Panc1 (cell line): ENCODE measurements around the gene KCNT1. TPM values are rescaled to one million over a fixed set of nuclear protein-coding genes. Genes with fewer than 3 reads are reported as not detected.

Source experiments
- ATAC-seq: fragments of 200-7000 bp; cut with Tn5 transposase; 2 replicates; pipeline ENCODE4 v1.9.1; 2020; ENCODE audit warnings: mild to moderate bottlenecking, moderate library complexity
- BruUV-seq: library from RNA; stranded (reverse); fragments of 400-500 nt; replicated peaks from 2 replicates; lab custom pipeline; 2021; lab: Mats Ljungman, UMichigan
- CTCF ChIA-PET: fragments of 300-600 bp; sonication (Branson Sonifier 250); formaldehyde crosslinking; loops from one replicate; lab custom pipeline; 2022; ENCODE audit warnings: antibody characterized with exemption; lab: Charles Lee
- POLR2A ChIA-PET: fragments of 300-600 bp; sonication (Branson Sonifier 250); formaldehyde crosslinking; loops from one replicate; lab custom pipeline; 2022; ENCODE audit warnings: antibody characterized with exemption; lab: Charles Lee
- DNase-seq: peaks from one replicate; pipeline ENCODE4 v3.0.0-alpha.2; 2010; ENCODE audit warnings: low read depth, low spot score
- H3K27ac ChIP-seq: 2 replicates; pipeline ENCODE4 v1.5.1; 2011; ENCODE audit warnings: mild to moderate bottlenecking, low read length, inconsistent platforms
- H3K27me3 ChIP-seq: fragments of 200-500 bp; sonication (Bioruptor generic); 2 replicates; pipeline ENCODE4 v1.6.0; 2014; ENCODE audit warnings: low read length, inconsistent platforms; ENCODE audit not compliant: control insufficient read depth, insufficient read depth
- H3K36me3 ChIP-seq: fragments of 200-500 bp; sonication (Bioruptor generic); 2 replicates; pipeline ENCODE4 v1.5.1; 2014; ENCODE audit warnings: inconsistent platforms, mild to moderate bottlenecking, low read length, moderate library complexity; ENCODE audit not compliant: control insufficient read depth, insufficient read depth
- H3K4me1 ChIP-seq: 2 replicates; pipeline ENCODE4 v1.5.1; 2011; ENCODE audit warnings: inconsistent platforms, mild to moderate bottlenecking, low read length, moderate library complexity; ENCODE audit not compliant: control insufficient read depth, insufficient read depth
- H3K4me3 ChIP-seq, 2 experiments: 2 replicates each; pipeline ENCODE4 v1.5.1; 2011 to 2012; ENCODE audit warnings: low read depth in 2 of 2, low read length in 2 of 2, mild to moderate bottlenecking in 2 of 2, inconsistent platforms in 1 of 2, moderate library complexity in 1 of 2
- H3K9me3 ChIP-seq: fragments of 200-500 bp; sonication (Bioruptor generic); 2 replicates; pipeline ENCODE4 v1.5.1; 2014; ENCODE audit warnings: low read depth, mild to moderate bottlenecking, inconsistent platforms, low read length, moderate library complexity; ENCODE audit not compliant: control insufficient read depth, insufficient read depth
- POLR2AphosphoS5 ChIP-seq: IDR thresholded peaks from 2 replicates; pipeline ENCODE4 v1.6.1; 2012; ENCODE audit warnings: mild to moderate bottlenecking, low read depth, low read length, moderate library complexity
- SIN3A ChIP-seq: IDR thresholded peaks from 2 replicates; pipeline ENCODE4 v1.6.1; 2012; ENCODE audit warnings: low read depth, mild to moderate bottlenecking, low read length, moderate library complexity, borderline replicate concordance; ENCODE audit not compliant: insufficient read depth
- TCF7L2 ChIP-seq: IDR thresholded peaks from 2 replicates; pipeline ENCODE4 v1.6.1; 2011; ENCODE audit warnings: mild to moderate bottlenecking, low read depth, low read length, inconsistent platforms
- in situ Hi-C: cut with HindIII; loops from 2 replicates; pipeline ENCODE4 v1.10.0; 2016; ENCODE audit warnings: low sequenced_read_pairs, low pct_unique_long_range_greater_than_20kb
- intact Hi-C: fragments of 100-400 bp; cut with micrococcal nuclease; formaldehyde crosslinking; loops from one replicate; pipeline ENCODE4 v1.10.0; 2022; ENCODE audit not compliant: unreplicated experiment
- total RNA-seq: library from RNA; stranded (reverse); gene quantifications from one replicate; pipeline ENCODE4 v1.2.1, GENCODE V29; 2021; ENCODE audit not compliant: unreplicated experiment
- TF ChIP-seq, protein P1 (sequence below), 2 experiments: IDR thresholded peaks; 2 replicates each; pipeline ENCODE4 v1.6.1; 2011 to 2012; ENCODE audit warnings: low read depth in 2 of 2, control low read depth in 1 of 2, low read length in 1 of 2, mild to moderate bottlenecking in 1 of 2, moderate library complexity in 1 of 2; ENCODE audit not compliant: insufficient read depth in 1 of 2
- TF ChIP-seq, protein P2 (sequence below): fragments of 450-650 bp; IDR thresholded peaks from 2 replicates; pipeline ENCODE4 v1.5.1; 2017; ENCODE audit warnings: mild to moderate bottlenecking

The KCNT1 gene
- total RNA-seq, 1 experiment from 2014 or later, result not detected

DNA sequence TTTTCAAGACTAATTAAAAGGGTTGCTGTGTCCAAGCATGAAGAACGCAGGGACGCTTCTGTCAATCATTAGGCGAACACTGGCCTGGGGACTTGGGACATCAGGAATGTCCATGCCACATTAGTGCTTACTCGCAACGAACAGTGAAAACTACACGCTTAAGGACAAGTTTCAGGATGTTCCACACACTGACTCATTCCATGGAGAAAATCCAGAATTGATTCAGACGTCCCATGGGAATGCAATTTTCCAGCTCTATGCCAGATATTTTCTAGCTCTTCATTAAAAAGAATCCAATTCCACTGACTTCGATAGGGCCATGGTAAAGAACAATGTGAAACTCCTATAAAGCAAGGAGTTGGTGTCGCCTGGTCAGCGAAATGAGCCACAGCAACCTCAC is 107.2 kb downstream of the KCNT1 start:
- H3K27ac ChIP-seq, result no peak overlapping the region
- H3K4me3 ChIP-seq, result no peak overlapping the region
- H3K9me3 ChIP-seq, result no peaks in the 10 kb centered on the region
- BruUV-seq, result no TSS peak
- intact Hi-C loops, result no loop called here
- ChIA-PET POLR2A (no interaction called here), CTCF (no interaction called here)
- H3K36me3 ChIP-seq, result no peaks in the 10 kb centered on the region
- no peaks in the 10 kb centered on the region for H3K27me3 ChIP-seq
- TF ChIP-seq TCF7L2 (no peak), SIN3A (no peak), POLR2AphosphoS5 (no peak)
- TF ChIP-seq, protein P1, sequence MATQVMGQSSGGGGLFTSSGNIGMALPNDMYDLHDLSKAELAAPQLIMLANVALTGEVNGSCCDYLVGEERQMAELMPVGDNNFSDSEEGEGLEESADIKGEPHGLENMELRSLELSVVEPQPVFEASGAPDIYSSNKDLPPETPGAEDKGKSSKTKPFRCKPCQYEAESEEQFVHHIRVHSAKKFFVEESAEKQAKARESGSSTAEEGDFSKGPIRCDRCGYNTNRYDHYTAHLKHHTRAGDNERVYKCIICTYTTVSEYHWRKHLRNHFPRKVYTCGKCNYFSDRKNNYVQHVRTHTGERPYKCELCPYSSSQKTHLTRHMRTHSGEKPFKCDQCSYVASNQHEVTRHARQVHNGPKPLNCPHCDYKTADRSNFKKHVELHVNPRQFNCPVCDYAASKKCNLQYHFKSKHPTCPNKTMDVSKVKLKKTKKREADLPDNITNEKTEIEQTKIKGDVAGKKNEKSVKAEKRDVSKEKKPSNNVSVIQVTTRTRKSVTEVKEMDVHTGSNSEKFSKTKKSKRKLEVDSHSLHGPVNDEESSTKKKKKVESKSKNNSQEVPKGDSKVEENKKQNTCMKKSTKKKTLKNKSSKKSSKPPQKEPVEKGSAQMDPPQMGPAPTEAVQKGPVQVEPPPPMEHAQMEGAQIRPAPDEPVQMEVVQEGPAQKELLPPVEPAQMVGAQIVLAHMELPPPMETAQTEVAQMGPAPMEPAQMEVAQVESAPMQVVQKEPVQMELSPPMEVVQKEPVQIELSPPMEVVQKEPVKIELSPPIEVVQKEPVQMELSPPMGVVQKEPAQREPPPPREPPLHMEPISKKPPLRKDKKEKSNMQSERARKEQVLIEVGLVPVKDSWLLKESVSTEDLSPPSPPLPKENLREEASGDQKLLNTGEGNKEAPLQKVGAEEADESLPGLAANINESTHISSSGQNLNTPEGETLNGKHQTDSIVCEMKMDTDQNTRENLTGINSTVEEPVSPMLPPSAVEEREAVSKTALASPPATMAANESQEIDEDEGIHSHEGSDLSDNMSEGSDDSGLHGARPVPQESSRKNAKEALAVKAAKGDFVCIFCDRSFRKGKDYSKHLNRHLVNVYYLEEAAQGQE (IDR thresholded peaks at IDR 0.05; ENCODE audit: insufficient read depth in 1 of 2, low read depth in 2 of 2, low read length in 1 of 2), result no peak
- TF ChIP-seq, protein P2, sequence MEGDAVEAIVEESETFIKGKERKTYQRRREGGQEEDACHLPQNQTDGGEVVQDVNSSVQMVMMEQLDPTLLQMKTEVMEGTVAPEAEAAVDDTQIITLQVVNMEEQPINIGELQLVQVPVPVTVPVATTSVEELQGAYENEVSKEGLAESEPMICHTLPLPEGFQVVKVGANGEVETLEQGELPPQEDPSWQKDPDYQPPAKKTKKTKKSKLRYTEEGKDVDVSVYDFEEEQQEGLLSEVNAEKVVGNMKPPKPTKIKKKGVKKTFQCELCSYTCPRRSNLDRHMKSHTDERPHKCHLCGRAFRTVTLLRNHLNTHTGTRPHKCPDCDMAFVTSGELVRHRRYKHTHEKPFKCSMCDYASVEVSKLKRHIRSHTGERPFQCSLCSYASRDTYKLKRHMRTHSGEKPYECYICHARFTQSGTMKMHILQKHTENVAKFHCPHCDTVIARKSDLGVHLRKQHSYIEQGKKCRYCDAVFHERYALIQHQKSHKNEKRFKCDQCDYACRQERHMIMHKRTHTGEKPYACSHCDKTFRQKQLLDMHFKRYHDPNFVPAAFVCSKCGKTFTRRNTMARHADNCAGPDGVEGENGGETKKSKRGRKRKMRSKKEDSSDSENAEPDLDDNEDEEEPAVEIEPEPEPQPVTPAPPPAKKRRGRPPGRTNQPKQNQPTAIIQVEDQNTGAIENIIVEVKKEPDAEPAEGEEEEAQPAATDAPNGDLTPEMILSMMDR, result no peak
- no peak for DNase-seq
- no peak for ATAC-seq
- no peaks in the 10 kb centered on the region for H3K4me1 ChIP-seq
- in situ Hi-C loops, result no loop called here

DNA sequence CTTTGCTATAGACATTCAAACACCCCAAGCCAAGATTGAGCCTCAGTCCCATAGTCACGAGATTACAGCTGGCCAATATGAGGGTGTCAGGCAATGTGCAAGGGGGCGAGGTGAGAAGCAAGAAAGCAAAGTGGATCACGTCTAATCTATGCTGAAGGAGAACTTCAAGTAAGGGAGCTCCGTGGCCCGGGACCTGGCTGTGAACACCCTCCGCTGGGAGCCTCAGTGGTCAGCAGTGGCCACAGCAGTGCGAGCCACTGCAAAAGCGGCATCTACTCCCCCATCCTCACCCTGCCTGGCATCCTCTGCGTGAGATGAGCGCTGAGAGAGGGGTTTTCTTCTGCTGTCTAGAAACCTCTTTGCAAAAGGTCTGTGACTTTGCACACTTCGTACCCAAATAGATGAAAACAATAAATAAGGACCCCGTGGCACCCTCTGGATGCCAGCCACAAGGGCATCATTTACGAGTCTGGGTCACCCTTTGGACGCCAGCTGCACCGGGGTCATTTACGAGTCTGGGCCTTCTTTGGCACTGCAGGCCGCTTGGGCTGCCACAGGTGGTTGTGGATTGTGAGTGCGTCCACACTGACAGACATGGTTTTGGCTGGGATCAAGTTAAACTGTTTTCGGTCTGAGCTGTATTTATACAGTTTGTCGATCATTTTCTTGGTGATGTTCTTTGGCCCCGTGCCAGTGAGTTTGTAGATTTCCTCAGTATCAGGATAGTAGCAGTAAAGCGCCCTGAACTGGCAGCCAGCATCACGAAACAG is 109.0 kb downstream of the KCNT1 start:
- H3K27ac ChIP-seq, result no peak overlapping the region
- no peaks in the 10 kb centered on the region for H3K9me3 ChIP-seq
- BruUV-seq, result no TSS peak
- no peaks in the 10 kb centered on the region for H3K27me3 ChIP-seq
- intact Hi-C loops (no loop called here), in situ Hi-C loops (no loop called here)
- H3K4me1 ChIP-seq, result no peaks in the 10 kb centered on the region
- no peak for ATAC-seq
- no peaks in the 10 kb centered on the region for H3K36me3 ChIP-seq
- no peak overlapping the region for H3K4me3 ChIP-seq
- TF ChIP-seq SIN3A (no peak), POLR2AphosphoS5 (no peak), TCF7L2 (no peak)
- TF ChIP-seq, protein P2, result no peak
- TF ChIP-seq, protein P1 (IDR thresholded peaks at IDR 0.05; ENCODE audit: insufficient read depth in 1 of 2, low read depth in 2 of 2, low read length in 1 of 2), result no peak
- ChIA-PET POLR2A (no interaction called here), CTCF (no interaction called here)
- DNase-seq, result no peak
